NCI-H82 treated with DMSO at 0.1 percent for 48 hours (cell line): Measurements from ENCODE around the gene CD55.

Experiments
- DNase-seq: peaks from one replicate; lab custom pipeline; 2025; ENCODE audit not compliant: unreplicated experiment; lab: John Stamatoyannopoulos, UW

The CD55 gene

GRCh38 chr1:207328908-207329440 is 7.5 kb downstream of the CD55 start:
- no peak for DNase-seq

- no peak for DNase-seq
Measured at GRCh38 chr1:207329469-207329868, 8.0 kb downstream of the CD55 start.

GRCh38 chr1:207330011-207330710 is 8.7 kb downstream of the CD55 start:
- DNase-seq: no peak

- DNase-seq: no peak
Measured at GRCh38 chr1:207331354-207332313, 10.2 kb downstream of the CD55 start.

GRCh38 chr1:207333009-207333600 is 11.6 kb downstream of the CD55 start:
- DNase-seq: no peak

- no peak for DNase-seq
Measured at GRCh38 chr1:207333620-207334019, 12.1 kb downstream of the CD55 start.

GRCh38 chr1:207334337-207334736 is 12.9 kb downstream of the CD55 start:
- DNase-seq: no peak

- DNase-seq: no peak
Measured at GRCh38 chr1:207335138-207335537, 13.7 kb downstream of the CD55 start.

GRCh38 chr1:207335695-207336363 is 14.4 kb downstream of the CD55 start:
- DNase-seq: no peak

- no peak for DNase-seq
Measured at GRCh38 chr1:207336559-207337467, 15.3 kb downstream of the CD55 start.

- DNase-seq: no peak
Measured at GRCh38 chr1:207342332-207342731, 20.9 kb downstream of the CD55 start.

- no peak for DNase-seq
Measured at GRCh38 chr1:207343675-207344074, 22.2 kb downstream of the CD55 start.

- DNase-seq: no peak
Measured at GRCh38 chr1:207344221-207344620, 22.7 kb downstream of the CD55 start.

GRCh38 chr1:207345644-207346477 is 24.4 kb downstream of the CD55 start:
- no peak for DNase-seq

GRCh38 chr1:207346513-207346912 is 25.0 kb downstream of the CD55 start:
- no peak for DNase-seq

GRCh38 chr1:207349979-207350378 is 28.5 kb downstream of the CD55 start:
- DNase-seq: no peak

- DNase-seq: peak; percentile 50
Measured at GRCh38 chr1:207352554-207352953, 31.1 kb downstream of the CD55 start.

GRCh38 chr1:207355060-207355459 is 33.6 kb downstream of the CD55 start:
- no peak for DNase-seq
